ENCODE results near the gene DGKH.

DNA sequence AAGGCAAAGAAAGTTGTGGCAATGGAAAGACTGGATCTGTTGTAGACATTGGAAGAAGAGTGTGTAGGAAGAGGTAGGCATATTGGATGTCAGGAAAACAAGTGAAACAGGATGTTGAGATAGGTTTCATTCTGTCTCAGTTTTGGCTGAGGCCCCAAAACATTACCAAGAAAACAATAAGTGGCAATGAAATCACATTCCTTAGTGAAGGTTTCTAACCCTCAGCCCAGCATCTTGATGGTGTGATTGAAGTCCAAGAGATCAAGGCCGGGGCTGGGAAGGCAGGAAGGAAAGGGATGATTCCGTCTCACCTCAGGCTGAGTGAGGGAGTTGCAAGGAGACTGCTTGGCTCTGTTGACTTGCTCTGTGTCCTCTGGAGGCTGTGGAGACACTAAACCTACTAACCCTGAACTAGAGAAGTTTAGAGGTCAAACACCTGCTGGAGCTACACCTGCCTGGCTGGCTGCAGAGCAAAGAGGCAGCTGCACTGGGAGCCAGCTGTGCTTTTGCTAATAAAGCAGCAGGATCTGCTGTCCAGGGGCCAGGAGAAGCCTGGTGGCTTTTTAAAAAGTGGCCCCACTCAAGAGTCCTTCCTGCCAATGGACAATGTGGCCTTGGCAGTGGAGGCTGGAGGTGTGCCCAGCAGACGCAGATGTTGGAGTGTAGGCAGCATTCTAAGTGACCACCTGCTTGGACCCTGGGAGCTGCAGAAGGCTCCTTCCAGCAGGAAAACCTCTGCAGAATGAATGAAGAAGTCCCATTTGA lies 53.6 kb downstream of the DGKH start:
- TF ChIP-seq CTCF (conservative IDR thresholded peaks at IDR 0.05 in 1 of 2, IDR thresholded peaks at IDR 0.05 in 1 of 2; ENCODE audit: extremely low read depth in 1 of 2, insufficient read depth in 1 of 2, low read depth in 1 of 2, low read length in 2 of 2): no peak
- no peak for TF ChIP-seq EZH2 (IDR thresholded peaks at IDR 0.05; ENCODE audit: borderline replicate concordance, low read length)
